H9 (cell line): Measurements from ENCODE around the gene NOS1AP. TPM values are rescaled to one million over a fixed set of nuclear protein-coding genes. Genes with fewer than 3 reads are reported as not detected.

ENCODE experiments used
- DNase-seq: peaks from one replicate; pipeline ENCODE4 v3.0.0-alpha.2; 2017
- H2AFZ ChIP-seq: one replicate; pipeline ENCODE4 v1.6.1; 2013; ENCODE audit warnings: mild to moderate bottlenecking, low read length, control low read depth, moderate library complexity
- H2AK5ac ChIP-seq: 2 replicates; pipeline ENCODE4 v1.6.1; 2013; ENCODE audit warnings: low read length, control low read depth, mixed read lengths; ENCODE audit not compliant: insufficient read length
- H2BK120ac ChIP-seq: one replicate; pipeline ENCODE4 v1.6.1; 2013; ENCODE audit warnings: low read depth, mild to moderate bottlenecking, low read length, control low read depth, inconsistent platforms; ENCODE audit not compliant: poor library complexity, severe bottlenecking
- H2BK12ac ChIP-seq: 2 replicates; pipeline ENCODE4 v1.6.1; 2013; ENCODE audit warnings: low read length, control low read depth, mixed read lengths, low read depth; ENCODE audit not compliant: insufficient read length
- H2BK15ac ChIP-seq: 2 replicates; pipeline ENCODE4 v1.6.1; 2013; ENCODE audit warnings: low read depth, low read length, control low read depth
- H2BK20ac ChIP-seq: one replicate; pipeline ENCODE4 v1.6.1; 2013; ENCODE audit warnings: low read depth, mild to moderate bottlenecking, low read length, control low read depth, inconsistent platforms; ENCODE audit not compliant: poor library complexity, severe bottlenecking
- H2BK5ac ChIP-seq: 2 replicates; pipeline ENCODE4 v1.6.1; 2013; ENCODE audit warnings: low read length, control low read depth, mixed read lengths; ENCODE audit not compliant: insufficient read length
- H3K14ac ChIP-seq: 2 replicates; pipeline ENCODE4 v1.6.1; 2013; ENCODE audit warnings: low read length, control low read depth; ENCODE audit not compliant: insufficient read depth
- H3K18ac ChIP-seq: 2 replicates; pipeline ENCODE4 v1.6.1; 2013; ENCODE audit warnings: low read depth, mild to moderate bottlenecking, mixed read lengths, low read length, control low read depth; ENCODE audit not compliant: insufficient read length
- H3K23ac ChIP-seq: 2 replicates; pipeline ENCODE4 v1.6.1; 2013; ENCODE audit warnings: low read length, control low read depth, mixed read lengths, low read depth; ENCODE audit not compliant: insufficient read length
- H3K23me2 ChIP-seq: 2 replicates; pipeline ENCODE4 v1.6.1; 2013; ENCODE audit warnings: low read depth, mild to moderate bottlenecking, mixed read lengths, low read length, control low read depth; ENCODE audit not compliant: insufficient read length, poor library complexity, severe bottlenecking
- H3K27ac ChIP-seq: 2 replicates; pipeline ENCODE4 v1.5.1; 2013; ENCODE audit warnings: low read length, control low read depth, mixed read lengths, low read depth; ENCODE audit not compliant: insufficient read length
- H3K27me3 ChIP-seq: 2 replicates; pipeline ENCODE4 v1.6.1; 2013; ENCODE audit warnings: low read length, control low read depth, inconsistent platforms; ENCODE audit not compliant: insufficient read depth
- H3K4ac ChIP-seq: 2 replicates; pipeline ENCODE4 v1.6.1; 2013; ENCODE audit warnings: low read depth, mild to moderate bottlenecking, control low read depth, inconsistent platforms, low read length, moderate library complexity
- H3K4me1 ChIP-seq: 2 replicates; pipeline ENCODE4 v1.6.1; 2013; ENCODE audit warnings: low read length, control low read depth, inconsistent platforms; ENCODE audit not compliant: insufficient read depth
- H3K4me2 ChIP-seq: 2 replicates; pipeline ENCODE4 v1.6.1; 2013; ENCODE audit warnings: low read length, control low read depth, mixed read lengths; ENCODE audit not compliant: insufficient read length, insufficient read depth
- H3K56ac ChIP-seq: 2 replicates; pipeline ENCODE4 v1.6.1; 2013; ENCODE audit warnings: low read depth, mild to moderate bottlenecking, mixed read lengths, low read length, control low read depth; ENCODE audit not compliant: insufficient read length
- H3K79me1 ChIP-seq: 2 replicates; pipeline ENCODE4 v1.6.1; 2013; ENCODE audit warnings: low read depth, mild to moderate bottlenecking, moderate library complexity, low read length, control low read depth, inconsistent platforms; ENCODE audit not compliant: insufficient read depth, poor library complexity, severe bottlenecking
- H3K79me2 ChIP-seq: 2 replicates; pipeline ENCODE4 v1.6.1; 2013; ENCODE audit warnings: low read length, control low read depth, inconsistent platforms; ENCODE audit not compliant: insufficient read depth
- H3K9ac ChIP-seq: 2 replicates; pipeline ENCODE4 v1.6.1; 2013; ENCODE audit warnings: low read length, control low read depth, mixed read lengths; ENCODE audit not compliant: insufficient read length; ENCODE audit errors: extremely low read depth
- H3K9me3 ChIP-seq: one replicate; pipeline ENCODE4 v1.6.1; 2013; ENCODE audit warnings: low read depth, low read length, inconsistent platforms; ENCODE audit not compliant: control insufficient read depth
- H3T11ph ChIP-seq: one replicate; pipeline ENCODE4 v1.6.1; 2013; ENCODE audit warnings: mild to moderate bottlenecking, low read length, control low read depth, inconsistent platforms
- H4K20me1 ChIP-seq: one replicate; pipeline ENCODE4 v1.6.1; 2013; ENCODE audit not compliant: control insufficient read depth, insufficient read length, insufficient read depth
- H4K5ac ChIP-seq: 2 replicates; pipeline ENCODE4 v1.6.1; 2013; ENCODE audit warnings: low read depth, mild to moderate bottlenecking, mixed read lengths, low read length, control low read depth; ENCODE audit not compliant: insufficient read length
- H4K8ac ChIP-seq: replicated peaks from 2 replicates; pipeline ENCODE4 v1.6.1; 2013; ENCODE audit warnings: low read length, control low read depth, mixed read lengths, low read depth; ENCODE audit not compliant: insufficient read length
- H4K91ac ChIP-seq: 2 replicates; pipeline ENCODE4 v1.6.1; 2013; ENCODE audit warnings: low read depth, mild to moderate bottlenecking, moderate library complexity, mixed read lengths, low read length, control low read depth; ENCODE audit not compliant: insufficient read length
- H3K27ac Mint-ChIP-seq, 3 experiments: 2 replicates in 2 of 3; 3 replicates in 1 of 3; pipeline ENCODE4 v1.8.0; 2020 to 2021; ENCODE audit warnings: mixed read lengths in 3 of 3, mild to moderate bottlenecking in 1 of 3, moderate library complexity in 1 of 3
- H3K27me3 Mint-ChIP-seq: 2 replicates; pipeline ENCODE4 v1.8.0; 2021; ENCODE audit warnings: low read depth, mild to moderate bottlenecking, moderate library complexity, mixed read lengths
- H3K36me3 Mint-ChIP-seq, 3 experiments: 2 replicates in 2 of 3; 3 replicates in 1 of 3; pipeline ENCODE4 v1.8.0; 2020 to 2021; ENCODE audit warnings: low read depth in 3 of 3, mixed read lengths in 3 of 3; ENCODE audit not compliant: insufficient read depth in 1 of 3
- H3K4me1 Mint-ChIP-seq, 2 experiments: 2 replicates each; pipeline ENCODE4 v1.8.0; 2020; ENCODE audit warnings: mixed read lengths in 2 of 2
- H3K4me3 Mint-ChIP-seq, 2 experiments: 2 replicates in 1 of 2; 3 replicates in 1 of 2; pipeline ENCODE4 v1.8.0; 2020 to 2021; ENCODE audit warnings: mild to moderate bottlenecking in 2 of 2, mixed read lengths in 2 of 2, moderate library complexity in 1 of 2
- H3K9me3 Mint-ChIP-seq, 2 experiments: 2 replicates in 1 of 2; 3 replicates in 1 of 2; pipeline ENCODE4 v1.8.0; 2020; ENCODE audit warnings: mild to moderate bottlenecking in 2 of 2, mixed read lengths in 2 of 2, moderate library complexity in 1 of 2
- WGBS: extraction: QIAGEN DNeasy Blood & Tissue Kit; methylation state at CpG from one replicate; pipeline ENCODE4 v1.1.7; 2013; ENCODE audit warnings: missing lambda C conversion rate, low lambda C conversion rate, mixed read lengths; ENCODE audit not compliant: insufficient read length; ENCODE audit errors: extremely low coverage; 5-methylcytosine and 5-hydroxymethylcytosine counted together
- total RNA-seq: library from RNA; stranded (reverse); gene quantifications from 2 replicates; pipeline ENCODE4 v1.2.1, GENCODE V29; 2021
- TF ChIP-seq, protein P1 (sequence below): fragments of 200-600 bp; sonication (generic); conservative IDR thresholded peaks from 3 replicates; pipeline ENCODE4 v1.8.0; 2021; ENCODE audit warnings: antibody characterized with exemption, mild to moderate bottlenecking

NOS1AP gene
- total RNA-seq, 1 experiment from 2014 or later, result 8.4 TPM

DNA sequence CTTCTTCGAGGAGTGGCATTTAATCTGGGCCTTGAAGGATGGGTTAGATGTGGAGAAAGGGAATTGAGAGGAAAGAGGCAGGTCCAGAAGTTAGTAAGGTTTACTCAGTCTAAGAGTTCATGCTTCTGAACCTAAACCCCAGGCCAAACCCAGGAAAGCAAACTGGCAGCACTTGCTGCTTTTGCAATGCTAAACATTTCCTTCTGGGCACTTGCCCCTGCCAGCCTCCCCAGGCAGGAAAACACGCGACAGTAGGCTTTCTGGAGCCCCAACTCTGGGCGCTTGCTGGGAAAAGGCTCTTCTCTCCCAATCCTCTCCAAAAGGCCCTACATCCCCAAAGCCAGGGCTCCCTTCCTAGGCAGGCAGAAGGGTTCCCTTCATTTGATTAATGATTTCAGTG lies 48.4 kb upstream of the NOS1AP start:
- Histone ChIP-seq H4K91ac (no peak overlapping the region), H3K23ac (no peak overlapping the region), H3K27me3 (peaks cover 11% of the 10 kb centered on the region; the same call in 1 of the 2 replicates), H2BK15ac (no peak overlapping the region), H2BK20ac (no peak overlapping the region), H3T11ph (no peak overlapping the region), H2BK5ac (no peak overlapping the region), H3K9ac (no peak overlapping the region), H3K27ac (no peak overlapping the region), H2AK5ac (no peak overlapping the region), H3K4ac (no peak overlapping the region), H3K79me2 (no peaks in the 10 kb centered on the region), H2AFZ (no peak overlapping the region), H3K79me1 (no peaks in the 10 kb centered on the region), H3K4me2 (no peak overlapping the region), H3K23me2 (peaks cover 12% of the 10 kb centered on the region), H3K9me3 (no peaks in the 10 kb centered on the region), H2BK12ac (no peak overlapping the region), H4K20me1 (no peaks in the 10 kb centered on the region), H2BK120ac (no peak overlapping the region), H4K5ac (no peak overlapping the region), H3K56ac (no peak overlapping the region), H4K8ac (no peak overlapping the region), H3K4me1 (no peaks in the 10 kb centered on the region; the same call in 1 of the 2 replicates), H3K14ac (no peak overlapping the region), H3K18ac (no peak overlapping the region)
- no CpG with 5 or more reads among the region's 4 CpGs for WGBS
- H3K36me3 Mint-ChIP-seq, result no peaks in the 10 kb centered on the region; a peak in 1 of 7 replicates
- H3K4me3 Mint-ChIP-seq, result peak overlapping the region in 1 of 2 experiments; percentile 31; a peak in 1 of 5 replicates
- TF ChIP-seq, protein P1, sequence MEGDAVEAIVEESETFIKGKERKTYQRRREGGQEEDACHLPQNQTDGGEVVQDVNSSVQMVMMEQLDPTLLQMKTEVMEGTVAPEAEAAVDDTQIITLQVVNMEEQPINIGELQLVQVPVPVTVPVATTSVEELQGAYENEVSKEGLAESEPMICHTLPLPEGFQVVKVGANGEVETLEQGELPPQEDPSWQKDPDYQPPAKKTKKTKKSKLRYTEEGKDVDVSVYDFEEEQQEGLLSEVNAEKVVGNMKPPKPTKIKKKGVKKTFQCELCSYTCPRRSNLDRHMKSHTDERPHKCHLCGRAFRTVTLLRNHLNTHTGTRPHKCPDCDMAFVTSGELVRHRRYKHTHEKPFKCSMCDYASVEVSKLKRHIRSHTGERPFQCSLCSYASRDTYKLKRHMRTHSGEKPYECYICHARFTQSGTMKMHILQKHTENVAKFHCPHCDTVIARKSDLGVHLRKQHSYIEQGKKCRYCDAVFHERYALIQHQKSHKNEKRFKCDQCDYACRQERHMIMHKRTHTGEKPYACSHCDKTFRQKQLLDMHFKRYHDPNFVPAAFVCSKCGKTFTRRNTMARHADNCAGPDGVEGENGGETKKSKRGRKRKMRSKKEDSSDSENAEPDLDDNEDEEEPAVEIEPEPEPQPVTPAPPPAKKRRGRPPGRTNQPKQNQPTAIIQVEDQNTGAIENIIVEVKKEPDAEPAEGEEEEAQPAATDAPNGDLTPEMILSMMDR, result no peak
- no peak overlapping the region for H3K27ac Mint-ChIP-seq
- no peaks in the 10 kb centered on the region; a peak in 1 of 5 replicates for H3K9me3 Mint-ChIP-seq
- H3K27me3 Mint-ChIP-seq, result peaks cover 50% of the 10 kb centered on the region
- DNase-seq, result no peak
- H3K4me1 Mint-ChIP-seq, result peaks cover 24 to 29% of the 10 kb centered on the region in 2 experiments
